ENCODE results near the gene CYYR1. TPM values are rescaled to one million over a fixed set of nuclear protein-coding genes. Genes with fewer than 3 reads are reported as not detected.

The CYYR1 gene
- total RNA-seq, 4 donors from 2014 or later: 8.9 to 28.4 (median 13.3) TPM

GRCh38 chr21:26451081-26451740 is 121.9 kb downstream of the CYYR1 start:
- H3K36me3 ChIP-seq: no peaks in the 10 kb centered on the region
- H3K27me3 ChIP-seq: no peaks in the 10 kb centered on the region
- no peaks in the 10 kb centered on the region for H3K4me1 ChIP-seq
- no peak overlapping the region for H3K4me3 ChIP-seq
- no peak overlapping the region for H3K27ac ChIP-seq
- no peaks in the 10 kb centered on the region for H3K9me3 ChIP-seq
- TF ChIP-seq CTCF (IDR thresholded peaks at IDR 0.05): no peak
- TF ChIP-seq EP300 (IDR thresholded peaks at IDR 0.05): no peak
- no peak for TF ChIP-seq POLR2A (IDR thresholded peaks at IDR 0.05)
- TF ChIP-seq POLR2AphosphoS5 (IDR thresholded peaks at IDR 0.05): no peak
- WGBS, 2 donors (ENCODE audit: low coverage in 1 of 2): 100% methylated on average over 2 of the region's 2 CpGs; no CpG with 5 or more reads in 1 of the 2 donors
- ATAC-seq: no peak

- Histone ChIP-seq H3K36me3 (no peaks in the 10 kb centered on the region), H3K9me3 (no peaks in the 10 kb centered on the region), H3K4me3 (no peak overlapping the region), H3K4me1 (no peaks in the 10 kb centered on the region), H3K27me3 (no peaks in the 10 kb centered on the region), H3K27ac (no peak overlapping the region)
- 30 to 31% methylated on average over 5 of the region's 5 CpGs for WGBS, 2 donors (ENCODE audit: low coverage in 1 of 2)
- TF ChIP-seq CTCF (IDR thresholded peaks at IDR 0.05) (no peak), EP300 (IDR thresholded peaks at IDR 0.05) (no peak), POLR2AphosphoS5 (IDR thresholded peaks at IDR 0.05) (no peak), POLR2A (IDR thresholded peaks at IDR 0.05) (no peak)
- ATAC-seq: peak; percentile 51
Measured at GRCh38 chr21:26449161-26449560, 123.9 kb downstream of the CYYR1 start.

- WGBS, 2 donors (ENCODE audit: low coverage in 1 of 2): 68 to 79% methylated on average over 4 of the region's 4 CpGs
- H3K4me3 ChIP-seq: no peak overlapping the region
- no peaks in the 10 kb centered on the region for H3K36me3 ChIP-seq
- no peaks in the 10 kb centered on the region for H3K4me1 ChIP-seq
- H3K27ac ChIP-seq: no peak overlapping the region
- no peaks in the 10 kb centered on the region for H3K27me3 ChIP-seq
- TF ChIP-seq POLR2A (IDR thresholded peaks at IDR 0.05) (no peak), EP300 (IDR thresholded peaks at IDR 0.05) (no peak), CTCF (IDR thresholded peaks at IDR 0.05) (no peak), POLR2AphosphoS5 (IDR thresholded peaks at IDR 0.05) (no peak)
- ATAC-seq: no peak
- no peaks in the 10 kb centered on the region for H3K9me3 ChIP-seq
Measured at GRCh38 chr21:26448751-26449150, 124.3 kb downstream of the CYYR1 start.

DNA sequence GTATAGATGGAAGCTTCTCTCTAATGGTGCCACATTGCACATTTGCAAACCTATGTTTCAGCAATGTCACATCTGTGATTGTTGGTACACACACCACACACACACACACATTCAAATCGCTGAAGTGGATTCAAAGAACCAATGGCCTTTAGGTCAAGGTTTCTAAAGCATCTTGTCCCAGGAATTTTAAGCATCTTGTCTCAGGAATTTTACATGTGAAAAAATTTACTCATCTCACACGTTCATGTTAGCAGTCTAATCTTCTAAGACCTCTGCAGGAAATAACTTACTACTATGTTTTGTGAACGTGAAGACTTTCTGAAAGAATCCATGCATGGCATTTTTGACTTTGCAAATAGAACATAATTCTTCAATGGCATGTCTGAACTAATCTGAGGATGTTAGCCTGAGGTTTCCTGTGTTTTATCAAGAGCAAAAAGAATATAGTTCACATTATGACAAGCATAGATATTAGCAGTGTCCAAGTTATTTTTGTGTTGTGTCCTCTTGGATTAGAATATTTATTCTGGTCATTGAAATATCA is 125.1 kb downstream of the CYYR1 start:
- no peaks in the 10 kb centered on the region for H3K4me1 ChIP-seq
- no peak overlapping the region for H3K27ac ChIP-seq
- H3K36me3 ChIP-seq: no peaks in the 10 kb centered on the region
- no peaks in the 10 kb centered on the region for H3K9me3 ChIP-seq
- H3K4me3 ChIP-seq: no peak overlapping the region
- WGBS, 2 donors (ENCODE audit: low coverage in 1 of 2): 45 to 52% methylated on average over 3 of the region's 3 CpGs
- TF ChIP-seq EP300 (IDR thresholded peaks at IDR 0.05) (no peak), CTCF (IDR thresholded peaks at IDR 0.05) (no peak), POLR2AphosphoS5 (IDR thresholded peaks at IDR 0.05) (no peak), POLR2A (IDR thresholded peaks at IDR 0.05) (no peak)
- no peak for ATAC-seq
- no peaks in the 10 kb centered on the region for H3K27me3 ChIP-seq

GRCh38 chr21:26445440-26445839 is 127.6 kb downstream of the CYYR1 start:
- no peak overlapping the region for H3K27ac ChIP-seq

More at GRCh38 chr21:26445440-26445839, 127.6 kb downstream of the CYYR1 start:
- Histone ChIP-seq H3K27me3 (no peaks in the 10 kb centered on the region), H3K4me3 (no peak overlapping the region), H3K9me3 (no peaks in the 10 kb centered on the region), H3K36me3 (no peaks in the 10 kb centered on the region), H3K4me1 (no peaks in the 10 kb centered on the region)
- no peak for TF ChIP-seq POLR2AphosphoS5 (IDR thresholded peaks at IDR 0.05)
- TF ChIP-seq EP300 (IDR thresholded peaks at IDR 0.05): no peak
- no peak for TF ChIP-seq POLR2A (IDR thresholded peaks at IDR 0.05)
- TF ChIP-seq CTCF (IDR thresholded peaks at IDR 0.05): no peak
- ATAC-seq: no peak
- WGBS, 2 donors (ENCODE audit: low coverage in 1 of 2): 88 to 92% methylated on average over 1 of the region's 1 CpG

All from gastroesophageal sphincter (tissue), 4 donors.